Measurements from ENCODE around the gene UGT1A6.

DNA sequence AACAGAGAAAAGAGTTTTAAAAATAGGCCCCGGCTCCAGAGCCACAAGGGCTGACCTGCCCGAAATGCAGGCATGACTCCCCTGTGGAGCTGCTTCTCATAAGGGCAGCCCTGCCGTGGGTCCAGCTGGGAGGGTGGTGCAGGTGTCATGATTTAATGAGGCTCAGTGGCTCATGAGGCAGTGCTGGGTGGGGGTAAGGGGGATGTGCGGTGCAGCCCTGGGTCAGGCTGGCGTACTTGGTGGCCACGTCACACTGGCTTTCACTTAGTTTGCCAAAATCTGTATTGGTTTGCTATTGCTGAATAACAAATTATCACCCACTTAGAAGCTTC lies 128.1 kb downstream of the UGT1A6 start:
- TF ChIP-seq, protein P1, sequence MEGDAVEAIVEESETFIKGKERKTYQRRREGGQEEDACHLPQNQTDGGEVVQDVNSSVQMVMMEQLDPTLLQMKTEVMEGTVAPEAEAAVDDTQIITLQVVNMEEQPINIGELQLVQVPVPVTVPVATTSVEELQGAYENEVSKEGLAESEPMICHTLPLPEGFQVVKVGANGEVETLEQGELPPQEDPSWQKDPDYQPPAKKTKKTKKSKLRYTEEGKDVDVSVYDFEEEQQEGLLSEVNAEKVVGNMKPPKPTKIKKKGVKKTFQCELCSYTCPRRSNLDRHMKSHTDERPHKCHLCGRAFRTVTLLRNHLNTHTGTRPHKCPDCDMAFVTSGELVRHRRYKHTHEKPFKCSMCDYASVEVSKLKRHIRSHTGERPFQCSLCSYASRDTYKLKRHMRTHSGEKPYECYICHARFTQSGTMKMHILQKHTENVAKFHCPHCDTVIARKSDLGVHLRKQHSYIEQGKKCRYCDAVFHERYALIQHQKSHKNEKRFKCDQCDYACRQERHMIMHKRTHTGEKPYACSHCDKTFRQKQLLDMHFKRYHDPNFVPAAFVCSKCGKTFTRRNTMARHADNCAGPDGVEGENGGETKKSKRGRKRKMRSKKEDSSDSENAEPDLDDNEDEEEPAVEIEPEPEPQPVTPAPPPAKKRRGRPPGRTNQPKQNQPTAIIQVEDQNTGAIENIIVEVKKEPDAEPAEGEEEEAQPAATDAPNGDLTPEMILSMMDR (IDR thresholded peaks at IDR 0.05; ENCODE audit: low read depth, low read length), result no peak
- TF ChIP-seq EZH2phosphoT487 (IDR thresholded peaks at IDR 0.05; ENCODE audit: low read depth), result no peak
